ENCODE measurements around the gene WDFY4.

DNA sequence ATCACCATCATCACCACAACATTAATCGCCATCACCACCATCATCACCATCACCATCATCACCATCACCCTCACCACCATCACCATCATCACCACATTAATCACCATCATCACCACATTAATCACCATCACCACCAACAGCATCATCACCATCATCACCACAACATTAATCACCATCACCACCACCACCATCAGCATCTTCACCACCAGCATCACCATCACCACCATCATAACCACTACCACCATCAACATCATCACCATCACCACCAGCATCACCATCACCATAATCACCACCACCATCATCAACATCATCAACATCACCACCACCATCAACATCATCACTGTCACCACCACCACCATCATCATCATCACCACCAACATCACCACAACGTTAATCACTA lies 124.6 kb downstream of the WDFY4 start:
- TF ChIP-seq, protein P1, sequence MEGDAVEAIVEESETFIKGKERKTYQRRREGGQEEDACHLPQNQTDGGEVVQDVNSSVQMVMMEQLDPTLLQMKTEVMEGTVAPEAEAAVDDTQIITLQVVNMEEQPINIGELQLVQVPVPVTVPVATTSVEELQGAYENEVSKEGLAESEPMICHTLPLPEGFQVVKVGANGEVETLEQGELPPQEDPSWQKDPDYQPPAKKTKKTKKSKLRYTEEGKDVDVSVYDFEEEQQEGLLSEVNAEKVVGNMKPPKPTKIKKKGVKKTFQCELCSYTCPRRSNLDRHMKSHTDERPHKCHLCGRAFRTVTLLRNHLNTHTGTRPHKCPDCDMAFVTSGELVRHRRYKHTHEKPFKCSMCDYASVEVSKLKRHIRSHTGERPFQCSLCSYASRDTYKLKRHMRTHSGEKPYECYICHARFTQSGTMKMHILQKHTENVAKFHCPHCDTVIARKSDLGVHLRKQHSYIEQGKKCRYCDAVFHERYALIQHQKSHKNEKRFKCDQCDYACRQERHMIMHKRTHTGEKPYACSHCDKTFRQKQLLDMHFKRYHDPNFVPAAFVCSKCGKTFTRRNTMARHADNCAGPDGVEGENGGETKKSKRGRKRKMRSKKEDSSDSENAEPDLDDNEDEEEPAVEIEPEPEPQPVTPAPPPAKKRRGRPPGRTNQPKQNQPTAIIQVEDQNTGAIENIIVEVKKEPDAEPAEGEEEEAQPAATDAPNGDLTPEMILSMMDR (IDR thresholded peaks at IDR 0.05; ENCODE audit: insufficient read depth, low read depth, low read length): no peak
- TF ChIP-seq EZH2 (IDR thresholded peaks at IDR 0.05; ENCODE audit: insufficient read depth, low read length): no peak

Data from astrocyte (in vitro differentiated cells and primary cell).